Calu3 (cell line): ENCODE measurements around the gene KLKB1. TPM values are rescaled to one million over a fixed set of nuclear protein-coding genes. Genes with fewer than 3 reads are reported as not detected.

Experiments
- BruUV-seq: library from RNA; stranded (reverse); fragments of 400-500 nt; replicated peaks from 2 replicates; lab custom pipeline; 2021; lab: Mats Ljungman, UMichigan
- CTCF ChIA-PET: fragments of 300-600 bp; sonication (Branson Sonifier 250); formaldehyde crosslinking; loops from one replicate; lab custom pipeline; 2022; ENCODE audit warnings: antibody characterized with exemption; lab: Charles Lee
- DNase-seq: peaks from one replicate; pipeline ENCODE4 v3.0.0; 2022
- H3K27ac Mint-ChIP-seq: one replicate; pipeline ENCODE4 v1.8.0; 2022; ENCODE audit warnings: mixed read lengths; ENCODE audit not compliant: unreplicated experiment
- H3K27me3 Mint-ChIP-seq: one replicate; pipeline ENCODE4 v1.8.0; 2022; ENCODE audit warnings: mixed read lengths; ENCODE audit not compliant: unreplicated experiment
- H3K36me3 Mint-ChIP-seq: one replicate; pipeline ENCODE4 v1.8.0; 2022; ENCODE audit warnings: mild to moderate bottlenecking, moderate library complexity, mixed read lengths; ENCODE audit not compliant: insufficient read depth, unreplicated experiment
- H3K4me1 Mint-ChIP-seq: one replicate; pipeline ENCODE4 v1.8.0; 2022; ENCODE audit warnings: mild to moderate bottlenecking, low read depth, mixed read lengths; ENCODE audit not compliant: unreplicated experiment
- H3K4me3 Mint-ChIP-seq: one replicate; pipeline ENCODE4 v1.8.0; 2022; ENCODE audit warnings: mild to moderate bottlenecking, low read depth, moderate library complexity, mixed read lengths; ENCODE audit not compliant: unreplicated experiment
- H3K9me3 Mint-ChIP-seq: one replicate; pipeline ENCODE4 v1.8.0; 2022; ENCODE audit warnings: low read depth, mixed read lengths; ENCODE audit not compliant: unreplicated experiment
- intact Hi-C: fragments of 100-400 bp; cut with micrococcal nuclease; formaldehyde crosslinking; loops from one replicate; pipeline ENCODE4 v1.10.0; 2022; ENCODE audit not compliant: unreplicated experiment
- total RNA-seq: library from RNA; stranded (reverse); gene quantifications from 2 replicates; pipeline ENCODE4 v1.2.3, GENCODE V29; 2022
- TF ChIP-seq, protein P1 (sequence below): fragments of 200-600 bp; IDR thresholded peaks from one replicate; pipeline ENCODE4 v1.8.0; 2022; ENCODE audit warnings: antibody characterized with exemption; ENCODE audit not compliant: unreplicated experiment

The KLKB1 gene
- total RNA-seq, 1 experiment from 2014 or later, result 2.9 TPM

DNA sequence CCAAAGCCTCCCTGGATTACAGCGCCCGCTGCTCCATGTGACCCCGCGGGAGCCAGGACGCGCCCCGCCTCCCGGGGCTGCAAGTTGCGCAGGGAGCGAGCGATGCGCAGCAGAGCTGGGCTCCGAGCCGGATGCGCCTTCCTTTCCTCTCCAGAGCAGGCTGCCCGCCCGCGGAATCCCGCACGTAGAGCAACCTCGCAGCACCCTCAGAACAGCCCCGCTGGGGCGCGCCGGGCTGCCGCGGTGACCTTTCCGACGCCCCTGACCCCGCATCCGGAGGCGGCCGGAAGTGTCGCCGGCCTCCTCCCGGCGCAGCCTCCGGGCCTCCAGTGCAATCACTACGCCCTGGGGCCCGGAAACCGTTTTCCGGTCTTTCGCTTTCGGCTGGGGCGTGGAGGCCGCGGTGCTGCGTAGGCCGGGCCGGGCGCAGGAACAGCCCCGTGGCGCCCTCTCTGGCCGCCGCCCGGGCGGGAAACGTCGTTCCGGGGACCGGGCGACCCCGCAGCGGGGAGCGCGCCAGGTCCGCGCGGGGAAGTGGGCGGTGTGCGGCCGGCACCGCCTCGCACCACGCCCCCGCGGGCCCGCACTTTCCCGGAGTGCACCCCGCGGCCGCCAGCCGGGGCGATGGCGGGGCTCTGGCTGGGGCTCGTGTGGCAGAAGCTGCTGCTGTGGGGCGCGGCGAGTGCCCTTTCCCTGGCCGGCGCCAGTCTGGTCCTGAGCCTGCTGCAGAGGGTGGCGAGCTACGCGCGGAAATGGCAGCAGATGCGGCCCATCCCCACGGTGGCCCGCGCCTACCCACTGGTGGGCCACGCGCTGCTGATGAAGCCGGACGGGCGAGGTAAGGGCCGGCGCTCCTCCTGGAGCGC is 35.9 kb upstream of the KLKB1 start, which contains the start of gene CYP4V2:
Gene CYP4V2, plus strand, starts transcription at position 368 of the 866 bp plus-strand sequence. Its CDS starts 257 bp downstream, at position 625.
- H3K9me3 Mint-ChIP-seq, result no peaks in the 10 kb centered on the region
- H3K4me1 Mint-ChIP-seq, result peaks cover 17% of the 10 kb centered on the region
- H3K4me3 Mint-ChIP-seq, result peak within 1 kb of the TSS; percentile 86
- H3K36me3 Mint-ChIP-seq, result peaks cover 25% of the 10 kb centered on the region
- H3K27ac Mint-ChIP-seq, result peak within 1 kb of the TSS; percentile 85
- CTCF ChIA-PET, result interaction anchor here (1.3 to 1.5 kb wide), 2 partner anchors 42 to 86 kb away, joined by 3 to 4 read pairs; no protein-coding TSS in a partner anchor
- BruUV-seq, result no TSS peak
- no peaks in the 10 kb centered on the region for H3K27me3 Mint-ChIP-seq
- peak; percentile 86 for DNase-seq
- intact Hi-C loops, result loop anchor here (5.0 kb wide), 1 partner anchor 44 kb away; no protein-coding TSS in a partner anchor
- TF ChIP-seq, protein P1, sequence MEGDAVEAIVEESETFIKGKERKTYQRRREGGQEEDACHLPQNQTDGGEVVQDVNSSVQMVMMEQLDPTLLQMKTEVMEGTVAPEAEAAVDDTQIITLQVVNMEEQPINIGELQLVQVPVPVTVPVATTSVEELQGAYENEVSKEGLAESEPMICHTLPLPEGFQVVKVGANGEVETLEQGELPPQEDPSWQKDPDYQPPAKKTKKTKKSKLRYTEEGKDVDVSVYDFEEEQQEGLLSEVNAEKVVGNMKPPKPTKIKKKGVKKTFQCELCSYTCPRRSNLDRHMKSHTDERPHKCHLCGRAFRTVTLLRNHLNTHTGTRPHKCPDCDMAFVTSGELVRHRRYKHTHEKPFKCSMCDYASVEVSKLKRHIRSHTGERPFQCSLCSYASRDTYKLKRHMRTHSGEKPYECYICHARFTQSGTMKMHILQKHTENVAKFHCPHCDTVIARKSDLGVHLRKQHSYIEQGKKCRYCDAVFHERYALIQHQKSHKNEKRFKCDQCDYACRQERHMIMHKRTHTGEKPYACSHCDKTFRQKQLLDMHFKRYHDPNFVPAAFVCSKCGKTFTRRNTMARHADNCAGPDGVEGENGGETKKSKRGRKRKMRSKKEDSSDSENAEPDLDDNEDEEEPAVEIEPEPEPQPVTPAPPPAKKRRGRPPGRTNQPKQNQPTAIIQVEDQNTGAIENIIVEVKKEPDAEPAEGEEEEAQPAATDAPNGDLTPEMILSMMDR, result no peak

DNA sequence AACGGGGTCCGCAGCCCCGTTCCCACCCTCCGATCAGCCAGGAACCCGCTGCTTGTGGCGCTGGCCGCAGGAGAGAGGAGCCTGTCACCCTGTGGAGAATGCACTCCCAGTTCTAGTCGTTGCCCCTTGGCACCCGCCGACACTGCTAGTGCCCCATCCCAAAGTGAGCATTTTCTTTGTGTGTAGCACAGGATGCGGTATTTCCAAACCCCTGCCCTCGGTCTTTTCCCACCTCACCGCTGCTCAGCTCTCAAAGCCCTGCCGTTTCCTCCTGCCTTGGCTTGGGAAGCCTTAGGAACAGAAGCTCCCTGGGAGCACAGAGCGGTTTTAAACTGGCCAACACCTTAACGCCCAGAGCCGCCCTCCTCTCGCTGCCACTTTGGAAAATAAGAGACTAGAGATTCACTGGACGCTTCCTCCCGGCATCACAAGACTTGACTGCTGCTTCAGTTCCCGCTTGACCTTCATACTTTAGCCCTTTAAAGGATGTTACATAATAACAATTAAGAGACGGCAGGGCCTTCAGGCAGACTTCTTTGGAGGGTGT is 35.2 kb upstream of the KLKB1 start:
- TF ChIP-seq, protein P1, result no peak
- CTCF ChIA-PET, result interaction anchor here (1.3 to 1.5 kb wide), 2 partner anchors 42 to 87 kb away, joined by 3 to 4 read pairs; no protein-coding TSS in a partner anchor
- intact Hi-C loops, result loop anchor here (5.0 kb wide), 1 partner anchor 45 kb away; no protein-coding TSS in a partner anchor

DNA sequence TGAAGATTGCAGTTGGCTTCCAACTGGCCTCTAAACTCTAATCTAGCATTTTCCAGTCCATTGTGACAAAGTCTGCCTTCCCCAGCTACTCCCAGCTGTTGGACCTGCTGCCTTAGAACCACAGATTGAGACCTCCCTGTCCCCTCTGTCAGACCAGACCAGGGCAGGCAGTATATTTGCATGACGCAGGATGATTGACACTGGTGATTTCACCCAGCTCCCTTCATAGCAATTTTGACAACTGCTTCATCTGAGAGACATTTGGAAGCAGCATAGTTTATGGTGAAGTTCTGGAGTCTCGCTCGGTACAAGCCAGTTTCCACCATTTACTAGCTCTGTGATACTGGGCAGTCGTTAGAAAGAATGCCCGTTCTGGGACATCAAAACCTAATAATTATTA is 33.5 kb upstream of the KLKB1 start:
- DNase-seq, result no peak
- Mint-ChIP-seq H3K36me3 (peaks cover 31% of the 10 kb centered on the region), H3K4me1 (peaks cover 15% of the 10 kb centered on the region), H3K27me3 (no peaks in the 10 kb centered on the region), H3K27ac (no peak overlapping the region), H3K4me3 (no peak overlapping the region), H3K9me3 (no peaks in the 10 kb centered on the region)
- CTCF ChIA-PET, result no interaction called here
- intact Hi-C loops, result loop anchor here (5.0 kb wide), 1 partner anchor 47 kb away; no protein-coding TSS in a partner anchor
- no TSS peak for BruUV-seq
- TF ChIP-seq, protein P1, result no peak

More for the DNA sequence above, 35.2 kb upstream of the KLKB1 start:
- Mint-ChIP-seq H3K4me3 (peak overlapping the region; percentile 86), H3K4me1 (peaks cover 17% of the 10 kb centered on the region), H3K27me3 (no peaks in the 10 kb centered on the region), H3K36me3 (peaks cover 28% of the 10 kb centered on the region), H3K9me3 (no peaks in the 10 kb centered on the region), H3K27ac (peak overlapping the region; percentile 85)
- TSS peak; percentile 49 for BruUV-seq
- peak; percentile 17 for DNase-seq

DNA sequence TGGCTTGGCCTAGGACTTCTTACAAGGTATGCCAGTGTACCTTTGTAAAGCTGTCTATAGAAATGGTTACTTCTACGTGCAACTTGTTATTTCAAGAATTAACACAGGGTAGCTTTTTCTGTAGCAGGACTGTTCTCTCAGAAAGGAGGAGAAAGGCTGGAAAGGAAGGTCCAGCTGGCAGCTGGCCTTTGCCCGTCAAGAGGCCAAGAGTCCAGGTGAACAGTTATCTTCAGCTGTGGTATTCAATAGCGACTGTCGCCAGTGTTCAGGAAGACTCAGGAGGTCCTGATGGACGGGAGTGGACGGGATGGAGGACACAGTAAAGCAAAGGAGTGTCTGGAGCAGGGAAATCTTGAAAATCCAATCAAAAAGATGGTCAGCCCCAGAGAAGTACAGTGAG is 31.2 kb upstream of the KLKB1 start:
- BruUV-seq, result no TSS peak
- Mint-ChIP-seq H3K9me3 (no peaks in the 10 kb centered on the region), H3K36me3 (peaks cover 22% of the 10 kb centered on the region), H3K27me3 (no peaks in the 10 kb centered on the region), H3K27ac (no peak overlapping the region), H3K4me1 (no peaks in the 10 kb centered on the region), H3K4me3 (no peak overlapping the region)
- DNase-seq, result no peak
- intact Hi-C loops, result no loop called here
- TF ChIP-seq, protein P1, result no peak
- CTCF ChIA-PET, result no interaction called here
